CD14-positive monocyte (primary cell): ENCODE results near the gene AFF2. TPM values are rescaled to one million over a fixed set of nuclear protein-coding genes. Genes with fewer than 3 reads are reported as not detected.

Experiments
- DNase-seq, 3 donors: peaks; one replicate each; pipeline ENCODE4 v3.0.0-alpha.2; 2011 to 2022
- H2AFZ ChIP-seq: 2 replicates; pipeline ENCODE4 v1.6.0; 2012; ENCODE audit warnings: mild to moderate bottlenecking, low read depth, low read length, inconsistent platforms; ENCODE audit not compliant: insufficient read depth, poor library complexity, severe bottlenecking
- H3K27ac ChIP-seq, 2 donors: 1 replicate in 1 of 2; 2 replicates in 1 of 2; pipeline ENCODE4 v1.5.1; 2012 to 2013; ENCODE audit warnings: low read length in 2 of 2, control low read depth in 1 of 2, inconsistent platforms in 1 of 2, low read depth in 1 of 2, mild to moderate bottlenecking in 1 of 2
- H3K27me3 ChIP-seq, 2 donors: one replicate each; pipeline versions ENCODE4 v1.6.0 to v1.6.1; 2011 to 2013; ENCODE audit warnings: low read length in 2 of 2; ENCODE audit not compliant: control insufficient read depth in 2 of 2, insufficient read depth in 2 of 2
- H3K36me3 ChIP-seq, 2 donors: replicated peaks in 1 of 2; 1 replicate in 1 of 2; 2 replicates in 1 of 2; pipeline versions ENCODE4 v1.5.1 to v1.6.1; 2012 to 2013; ENCODE audit warnings: low read length in 2 of 2, control low read depth in 1 of 2, inconsistent platforms in 1 of 2, mild to moderate bottlenecking in 1 of 2; ENCODE audit not compliant: insufficient read depth in 2 of 2, control insufficient read depth in 1 of 2
- H3K4me1 ChIP-seq, 2 donors: 1 replicate in 1 of 2; 2 replicates in 1 of 2; pipeline versions ENCODE4 v1.5.1 to v1.6.1; 2012 to 2013; ENCODE audit warnings: low read length in 2 of 2, control low read depth in 1 of 2, inconsistent platforms in 1 of 2, mild to moderate bottlenecking in 1 of 2, moderate library complexity in 1 of 2; ENCODE audit not compliant: insufficient read depth in 2 of 2, control insufficient read depth in 1 of 2
- H3K4me2 ChIP-seq: replicated peaks from 2 replicates; pipeline ENCODE3; 2012; ENCODE audit warnings: low read length, moderate library complexity, mild to moderate bottlenecking; ENCODE audit not compliant: poor library complexity, severe bottlenecking; ENCODE audit errors: extremely low read depth
- H3K4me3 ChIP-seq, 3 experiments: fragments of 200-600 bp in 1 of 3; sonication (generic) in 1 of 3; replicated peaks in 1 of 3; 1 replicate in 2 of 3; 2 replicates in 1 of 3; pipeline ENCODE4 v1.5.1; 2011 to 2013; ENCODE audit warnings: low read length in 3 of 3, mild to moderate bottlenecking in 3 of 3, control low read depth in 2 of 3, low read depth in 2 of 3, inconsistent platforms in 1 of 3, moderate library complexity in 1 of 3
- H3K79me2 ChIP-seq: 2 replicates; pipeline ENCODE4 v1.6.0; 2012; ENCODE audit warnings: mild to moderate bottlenecking, control low read depth, inconsistent platforms, low read length, moderate library complexity; ENCODE audit not compliant: insufficient read depth
- H3K9ac ChIP-seq: 2 replicates; pipeline ENCODE4 v1.6.0; 2017; ENCODE audit warnings: low read length, mild to moderate bottlenecking; ENCODE audit not compliant: insufficient read depth, poor library complexity, severe bottlenecking
- H3K9me3 ChIP-seq, 2 donors: replicated peaks in 1 of 2; 1 replicate in 1 of 2; 2 replicates in 1 of 2; pipeline versions ENCODE4 v1.5.1 to v1.6.1; 2012 to 2013; ENCODE audit warnings: low read length in 2 of 2, control low read depth in 1 of 2; ENCODE audit not compliant: control insufficient read depth in 1 of 2, insufficient read depth in 1 of 2
- H4K20me1 ChIP-seq: 2 replicates; pipeline ENCODE4 v1.6.0; 2012; ENCODE audit warnings: mild to moderate bottlenecking, low read length, control low read depth, moderate library complexity; ENCODE audit not compliant: insufficient read depth
- H3K27ac Mint-ChIP-seq, 7 donors: one replicate each; pipeline ENCODE4 v1.8.0; 2020; ENCODE audit warnings: mild to moderate bottlenecking in 7 of 7, mixed read lengths in 7 of 7, moderate library complexity in 6 of 7, inconsistent platforms in 2 of 7
- H3K27me3 Mint-ChIP-seq, 3 donors: one replicate each; pipeline ENCODE4 v1.8.0; 2021 to 2022; ENCODE audit warnings: low read depth in 3 of 3, mild to moderate bottlenecking in 3 of 3, mixed read lengths in 3 of 3, moderate library complexity in 3 of 3, inconsistent platforms in 1 of 3
- H3K36me3 Mint-ChIP-seq, 2 donors: one replicate each; pipeline ENCODE4 v1.8.0; 2020; ENCODE audit warnings: mixed read lengths in 2 of 2, inconsistent platforms in 1 of 2, mild to moderate bottlenecking in 1 of 2
- H3K4me1 Mint-ChIP-seq: one replicate; pipeline ENCODE4 v1.8.0; 2020; ENCODE audit warnings: mild to moderate bottlenecking, mixed read lengths
- H3K4me3 Mint-ChIP-seq, 2 donors: one replicate each; pipeline ENCODE4 v1.8.0; 2020; ENCODE audit warnings: mild to moderate bottlenecking in 2 of 2, mixed read lengths in 2 of 2, moderate library complexity in 1 of 2
- H3K9me3 Mint-ChIP-seq, 7 donors: one replicate each; pipeline ENCODE4 v1.8.0; 2020 to 2022; ENCODE audit warnings: mixed read lengths in 7 of 7, mild to moderate bottlenecking in 6 of 7, moderate library complexity in 6 of 7, inconsistent platforms in 2 of 7
- WGBS: methylation state at CpG from one replicate; pipeline ENCODE4 v1.1.5; 2013; ENCODE audit warnings: missing lambda C conversion rate; ENCODE audit not compliant: insufficient coverage; 5-methylcytosine and 5-hydroxymethylcytosine counted together
- intact Hi-C, 2 donors: fragments of 100-400 bp; cut with micrococcal nuclease; formaldehyde crosslinking; loops; one replicate each; pipeline versions ENCODE4 v1.15.0 to v1.15.1; 2023
- polyA plus RNA-seq, 3 donors: library from polyadenylated mRNA; depleted of rRNA in 1 of 3; unstranded in 2 of 3; stranded (reverse) in 1 of 3; fragments of 300-500 nt in 2 of 3; fragments of >200 nt in 1 of 3; fragmentation: Illumina TruSeq in 2 of 3; gene quantifications; 1 replicate in 2 of 3; 2 replicates in 1 of 3; pipeline ENCODE4 v1.2.3, GENCODE V29; 2012 to 2021
- TF ChIP-seq, protein P1 (sequence below): fragments of 200-600 bp; IDR thresholded peaks from one replicate; pipeline ENCODE4 v1.8.0; 2022; ENCODE audit warnings: antibody characterized with exemption, mild to moderate bottlenecking

AFF2 gene
- polyA plus RNA-seq, 3 donors: 0.07 to 1.1 (median 0.70) TPM

DNA sequence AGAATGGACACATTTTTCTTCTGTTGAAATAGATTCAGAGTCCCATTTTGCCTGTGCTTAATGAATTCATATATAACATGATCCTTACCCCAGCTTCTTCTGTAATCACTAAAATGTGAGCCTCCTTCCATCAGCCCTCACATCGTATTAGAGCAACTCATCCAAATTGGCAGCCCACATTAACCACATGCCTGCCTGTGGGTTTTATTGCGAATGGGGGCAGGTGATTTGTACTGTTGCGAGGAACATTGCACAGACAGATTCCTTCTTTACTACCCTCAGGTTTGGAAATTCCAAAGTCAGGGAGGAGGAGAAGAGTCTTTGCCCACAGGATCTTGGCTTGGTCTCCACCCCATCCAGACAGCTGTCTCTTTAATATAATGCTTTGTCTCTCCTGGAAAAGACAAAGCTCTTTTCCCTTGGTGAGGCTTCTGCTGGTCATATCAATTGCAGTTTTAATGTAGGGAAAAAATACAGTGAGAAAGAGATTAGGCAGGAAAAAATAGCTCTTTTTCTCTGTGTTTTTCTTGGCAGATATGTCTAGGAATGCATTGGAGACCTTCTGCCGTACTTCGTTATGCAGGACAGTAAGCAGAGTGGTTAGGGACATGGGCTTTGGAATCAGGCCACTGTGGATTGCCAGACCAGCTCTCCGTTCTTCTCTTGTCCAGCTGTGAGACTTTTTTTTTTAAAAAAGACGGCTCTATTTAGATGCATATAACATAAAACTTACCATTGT, 371.2 kb downstream of the AFF2 start:
- Mint-ChIP-seq H3K36me3 (no peaks in the 10 kb centered on the region), H3K27ac (peak overlapping the region in 1 of 7 donors; percentile 60), H3K27me3 (peaks cover 0 to 3% (median 2%) of the 10 kb centered on the region in 3 donors), H3K4me3 (no peak overlapping the region), H3K9me3 (no peaks in the 10 kb centered on the region), H3K4me1 (no peaks in the 10 kb centered on the region)
- Histone ChIP-seq H3K79me2 (no peaks in the 10 kb centered on the region), H3K9ac (no peak overlapping the region), H3K36me3 (no peaks in the 10 kb centered on the region), H3K27ac (no peak overlapping the region), H3K27me3 (no peaks in the 10 kb centered on the region), H3K4me2 (no peak overlapping the region), H3K4me3 (no peak overlapping the region), H3K4me1 (no peaks in the 10 kb centered on the region), H4K20me1 (no peaks in the 10 kb centered on the region), H3K9me3 (no peaks in the 10 kb centered on the region), H2AFZ (no peak overlapping the region)
- DNase-seq: no peak
- TF ChIP-seq, protein P1, sequence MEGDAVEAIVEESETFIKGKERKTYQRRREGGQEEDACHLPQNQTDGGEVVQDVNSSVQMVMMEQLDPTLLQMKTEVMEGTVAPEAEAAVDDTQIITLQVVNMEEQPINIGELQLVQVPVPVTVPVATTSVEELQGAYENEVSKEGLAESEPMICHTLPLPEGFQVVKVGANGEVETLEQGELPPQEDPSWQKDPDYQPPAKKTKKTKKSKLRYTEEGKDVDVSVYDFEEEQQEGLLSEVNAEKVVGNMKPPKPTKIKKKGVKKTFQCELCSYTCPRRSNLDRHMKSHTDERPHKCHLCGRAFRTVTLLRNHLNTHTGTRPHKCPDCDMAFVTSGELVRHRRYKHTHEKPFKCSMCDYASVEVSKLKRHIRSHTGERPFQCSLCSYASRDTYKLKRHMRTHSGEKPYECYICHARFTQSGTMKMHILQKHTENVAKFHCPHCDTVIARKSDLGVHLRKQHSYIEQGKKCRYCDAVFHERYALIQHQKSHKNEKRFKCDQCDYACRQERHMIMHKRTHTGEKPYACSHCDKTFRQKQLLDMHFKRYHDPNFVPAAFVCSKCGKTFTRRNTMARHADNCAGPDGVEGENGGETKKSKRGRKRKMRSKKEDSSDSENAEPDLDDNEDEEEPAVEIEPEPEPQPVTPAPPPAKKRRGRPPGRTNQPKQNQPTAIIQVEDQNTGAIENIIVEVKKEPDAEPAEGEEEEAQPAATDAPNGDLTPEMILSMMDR: no peak
- intact Hi-C loops: no loop called here
- WGBS: no CpG with 5 or more reads among the region's 7 CpGs

DNA sequence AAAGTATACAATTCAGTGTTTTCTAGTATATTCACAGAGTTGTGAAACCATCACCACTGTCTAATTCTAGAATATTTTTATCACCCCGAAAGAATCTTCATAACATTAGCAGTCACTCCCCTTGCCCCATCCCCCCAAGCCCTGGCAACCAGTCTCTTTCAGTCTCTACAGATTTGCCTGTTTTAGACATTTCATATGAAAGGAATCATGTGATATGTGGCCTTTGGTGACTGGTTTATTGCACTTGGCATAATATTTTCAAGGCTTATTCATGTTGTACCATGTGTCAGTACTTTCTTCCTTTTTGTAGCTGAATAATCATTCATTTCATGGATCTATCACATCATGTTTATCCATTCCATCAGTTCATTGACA, 371.7 kb downstream of the AFF2 start:
- H3K27ac Mint-ChIP-seq: no peak overlapping the region
- no peak overlapping the region for H3K4me3 Mint-ChIP-seq
- Histone ChIP-seq H3K4me1 (no peaks in the 10 kb centered on the region), H3K79me2 (no peaks in the 10 kb centered on the region), H3K4me2 (no peak overlapping the region), H3K27me3 (no peaks in the 10 kb centered on the region), H4K20me1 (no peaks in the 10 kb centered on the region), H3K36me3 (no peaks in the 10 kb centered on the region), H3K9me3 (no peaks in the 10 kb centered on the region), H3K4me3 (no peak overlapping the region), H3K9ac (no peak overlapping the region), H3K27ac (no peak overlapping the region), H2AFZ (no peak overlapping the region)
- WGBS: no CpG with 5 or more reads among the region's 1 CpG
- no peaks in the 10 kb centered on the region for H3K36me3 Mint-ChIP-seq
- peaks cover 0 to 3% (median 2%) of the 10 kb centered on the region in 3 donors for H3K27me3 Mint-ChIP-seq
- intact Hi-C loops: no loop called here
- TF ChIP-seq, protein P1: no peak
- H3K9me3 Mint-ChIP-seq: no peaks in the 10 kb centered on the region
- no peak for DNase-seq
- no peaks in the 10 kb centered on the region for H3K4me1 Mint-ChIP-seq
